Loucy (cell line): ENCODE data around the gene KRT39.

Source experiments
- H2AFZ ChIP-seq: fragments of 200-600 bp; sonication (generic); 2 replicates; pipeline ENCODE4 v1.6.0; 2016; ENCODE audit warnings: antibody characterized with exemption, mild to moderate bottlenecking, low read length, moderate library complexity
- H3F3A ChIP-seq: fragments of 200-600 bp; 2 replicates; pipeline ENCODE4 v1.6.0; 2016; ENCODE audit warnings: antibody characterized with exemption, low read depth, mild to moderate bottlenecking
- H3K27me3 ChIP-seq: fragments of 200-600 bp; sonication (generic); 2 replicates; pipeline ENCODE4 v1.6.1; 2014; ENCODE audit warnings: low read length, mild to moderate bottlenecking; ENCODE audit not compliant: insufficient read depth, poor library complexity, severe bottlenecking
- H3K36me3 ChIP-seq: fragments of 200-600 bp; sonication (generic); 2 replicates; pipeline ENCODE4 v1.6.1; 2016; ENCODE audit warnings: low read length; ENCODE audit not compliant: insufficient read depth
- H3K4me1 ChIP-seq: fragments of 200-600 bp; sonication (generic); 2 replicates; pipeline ENCODE4 v1.5.1; 2014; ENCODE audit warnings: low read length, mild to moderate bottlenecking; ENCODE audit not compliant: insufficient read depth, poor library complexity, severe bottlenecking
- H3K4me2 ChIP-seq: fragments of 200-600 bp; sonication (generic); 2 replicates; pipeline ENCODE4 v1.6.0; 2014; ENCODE audit warnings: antibody characterized with exemption, low read length, low read depth, mild to moderate bottlenecking; ENCODE audit not compliant: poor library complexity, severe bottlenecking
- H3K4me3 ChIP-seq: fragments of 200-600 bp; sonication (generic); 2 replicates; pipeline ENCODE4 v1.5.1; 2014; ENCODE audit warnings: low read length, mild to moderate bottlenecking, mixed read lengths; ENCODE audit not compliant: poor library complexity, severe bottlenecking
- H3K79me2 ChIP-seq: fragments of 200-600 bp; sonication (generic); 2 replicates; pipeline ENCODE4 v1.6.1; 2014; ENCODE audit warnings: low read length; ENCODE audit not compliant: insufficient read depth
- H3K9ac ChIP-seq: fragments of 200-600 bp; sonication (generic); 2 replicates; pipeline ENCODE4 v1.6.0; 2014; ENCODE audit warnings: mild to moderate bottlenecking, low read depth, low read length, moderate library complexity; ENCODE audit not compliant: poor library complexity, severe bottlenecking
- H3K9me2 ChIP-seq: fragments of 200-600 bp; sonication (generic); replicated peaks from 2 replicates; pipeline ENCODE4 v1.6.1; 2016; ENCODE audit warnings: low read depth, low read length, mixed read lengths
- H3K9me3 ChIP-seq: fragments of 200-600 bp; sonication (generic); 2 replicates; pipeline ENCODE4 v1.6.1; 2014; ENCODE audit warnings: mild to moderate bottlenecking, antibody characterized with exemption, low read length, low read depth; ENCODE audit not compliant: insufficient read depth
- H4K20me1 ChIP-seq: fragments of 200-600 bp; sonication (generic); 2 replicates; pipeline ENCODE4 v1.6.0; 2014; ENCODE audit warnings: antibody characterized with exemption, low read length, mild to moderate bottlenecking; ENCODE audit not compliant: insufficient read depth, poor library complexity, severe bottlenecking
- CTCF ChIP-seq: fragments of 200-600 bp; sonication (generic); conservative IDR thresholded peaks from 2 replicates; pipeline ENCODE4 v1.5.1; 2014; ENCODE audit warnings: mild to moderate bottlenecking, antibody characterized with exemption, low read length
- EZH2phosphoT487 ChIP-seq: fragments of 200-600 bp; IDR thresholded peaks from 2 replicates; pipeline ENCODE4 v1.6.1; 2018; ENCODE audit warnings: antibody characterized with exemption, mild to moderate bottlenecking, moderate library complexity, borderline replicate concordance

Gene KRT39

GRCh38 chr17:40938981-40939380 is 27.8 kb downstream of the KRT39 start:
- no peaks in the 10 kb centered on the region for H3F3A ChIP-seq
- no peak overlapping the region for H3K9ac ChIP-seq
- H4K20me1 ChIP-seq, result no peaks in the 10 kb centered on the region
- no peaks in the 10 kb centered on the region for H3K4me1 ChIP-seq
- H3K4me2 ChIP-seq, result no peak overlapping the region
- H3K27me3 ChIP-seq, result peaks cover 4% of the 10 kb centered on the region
- H3K9me3 ChIP-seq, result no peaks in the 10 kb centered on the region
- TF ChIP-seq CTCF (no peak), EZH2phosphoT487 (no peak)
- no peak overlapping the region for H3K4me3 ChIP-seq
- H3K9me2 ChIP-seq, result no peaks in the 10 kb centered on the region
- H2AFZ ChIP-seq, result no peak overlapping the region
- H3K79me2 ChIP-seq, result no peaks in the 10 kb centered on the region
- no peaks in the 10 kb centered on the region for H3K36me3 ChIP-seq

GRCh38 chr17:40937384-40937819 is 29.3 kb downstream of the KRT39 start, which contains the start of gene KRT23:
TSS of gene KRT23 (minus strand) at chr17:40937646. CDS start at chr17:40936603, 1,043 bp downstream.
- Histone ChIP-seq H2AFZ (no peak within 1 kb of the TSS), H3K9me3 (no peaks in the 10 kb centered on the region), H3F3A (no peaks in the 10 kb centered on the region), H3K9me2 (no peaks in the 10 kb centered on the region), H3K4me2 (no peak within 1 kb of the TSS), H3K9ac (no peak within 1 kb of the TSS), H3K4me1 (no peaks in the 10 kb centered on the region), H3K36me3 (no peaks in the 10 kb centered on the region), H3K79me2 (no peaks in the 10 kb centered on the region), H4K20me1 (no peaks in the 10 kb centered on the region), H3K27me3 (peaks cover 11% of the 10 kb centered on the region), H3K4me3 (no peak within 1 kb of the TSS)
- TF ChIP-seq EZH2phosphoT487 (no peak), CTCF (no peak)

GRCh38 chr17:40936976-40937375 is 29.8 kb downstream of the KRT39 start:
- Histone ChIP-seq H3K9me2 (no peaks in the 10 kb centered on the region), H3F3A (no peaks in the 10 kb centered on the region), H3K27me3 (peaks cover 11% of the 10 kb centered on the region), H4K20me1 (no peaks in the 10 kb centered on the region), H2AFZ (no peak overlapping the region), H3K79me2 (no peaks in the 10 kb centered on the region), H3K9ac (no peak overlapping the region), H3K9me3 (no peaks in the 10 kb centered on the region), H3K4me1 (no peaks in the 10 kb centered on the region), H3K4me2 (no peak overlapping the region), H3K36me3 (no peaks in the 10 kb centered on the region), H3K4me3 (no peak overlapping the region)
- TF ChIP-seq EZH2phosphoT487, result no peak

GRCh38 chr17:40936437-40936971 is 30.2 kb downstream of the KRT39 start:
- Histone ChIP-seq H3K9ac (no peak overlapping the region), H3K9me2 (no peaks in the 10 kb centered on the region), H3K27me3 (peaks cover 11% of the 10 kb centered on the region), H3K4me2 (no peak overlapping the region), H4K20me1 (no peaks in the 10 kb centered on the region), H2AFZ (no peak overlapping the region), H3K4me3 (no peak overlapping the region), H3K79me2 (no peaks in the 10 kb centered on the region), H3K9me3 (no peaks in the 10 kb centered on the region), H3K36me3 (no peaks in the 10 kb centered on the region), H3K4me1 (no peaks in the 10 kb centered on the region), H3F3A (no peaks in the 10 kb centered on the region)
- TF ChIP-seq CTCF (no peak), EZH2phosphoT487 (no peak)
